ENCODE data around the gene KRTAP10-9. TPM values are rescaled to one million over a fixed set of nuclear protein-coding genes. Genes with fewer than 3 reads are reported as not detected.
"Not testable (repeated sequence)": the region's sequence is repeated elsewhere in the genome, so short reads cannot be mapped to it uniquely, and the experiment has no call there.

KRTAP10-9 gene
- total RNA-seq, 1 experiment from 2014 or later: not detected

GRCh38 chr21:44600118-44600978 is 26.5 kb upstream of the KRTAP10-9 start, which contains the start of gene KRTAP10-7:
Gene KRTAP10-7 (plus strand): TSS chr21:44600597. CDS start chr21:44600622, 25 bp downstream.
- H3K36me3 ChIP-seq (ENCODE audit: insufficient read depth, low read length); H3K4me3 ChIP-seq (ENCODE audit: low read length); H2AFZ ChIP-seq (ENCODE audit: low read length); H3K27ac ChIP-seq (ENCODE audit: low read length); H3K9me3 ChIP-seq (ENCODE audit: low read length); H3K4me1 ChIP-seq (ENCODE audit: low read length); H3K9me2 ChIP-seq (replicated peaks; ENCODE audit: insufficient read depth, low read length); H3K4me2 ChIP-seq (ENCODE audit: low read depth, low read length, poor library complexity, severe bottlenecking); H3K27me3 ChIP-seq (ENCODE audit: low read length); H3K9ac ChIP-seq (ENCODE audit: low read length); DNase-seq; H3K79me2 ChIP-seq (ENCODE audit: low read length); H4K20me1 ChIP-seq (ENCODE audit: insufficient read depth, low read depth, low read length): not testable (repeated sequence)

DNA sequence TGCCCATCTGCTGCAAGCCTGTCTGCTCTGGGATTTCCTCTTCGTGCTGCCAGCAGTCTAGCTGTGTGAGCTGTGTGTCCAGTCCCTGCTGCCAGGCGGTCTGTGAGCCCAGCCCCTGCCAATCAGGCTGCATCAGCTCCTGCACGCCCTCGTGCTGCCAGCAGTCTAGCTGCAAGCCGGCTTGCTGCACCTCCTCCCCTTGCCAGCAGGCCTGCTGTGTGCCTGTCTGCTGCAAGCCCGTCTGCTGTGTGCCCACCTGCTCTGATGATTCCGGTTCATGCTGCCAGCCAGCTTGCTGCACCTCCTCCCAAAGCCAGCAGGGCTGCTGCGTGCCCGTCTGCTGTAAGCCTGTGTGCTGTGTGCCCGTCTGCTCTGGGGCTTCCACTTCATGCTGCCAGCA is 25.8 kb upstream of the KRTAP10-9 start:
- not testable (repeated sequence) for H3K9ac ChIP-seq (ENCODE audit: low read length); H4K20me1 ChIP-seq (ENCODE audit: insufficient read depth, low read depth, low read length); H3K27me3 ChIP-seq (ENCODE audit: low read length); H3K4me3 ChIP-seq (ENCODE audit: low read length); H3K9me3 ChIP-seq (ENCODE audit: low read length); H3K4me1 ChIP-seq (ENCODE audit: low read length); DNase-seq; H3K9me2 ChIP-seq (replicated peaks; ENCODE audit: insufficient read depth, low read length); H2AFZ ChIP-seq (ENCODE audit: low read length); H3K79me2 ChIP-seq (ENCODE audit: low read length); H3K4me2 ChIP-seq (ENCODE audit: low read depth, low read length, poor library complexity, severe bottlenecking); H3K27ac ChIP-seq (ENCODE audit: low read length); H3K36me3 ChIP-seq (ENCODE audit: insufficient read depth, low read length)

DNA sequence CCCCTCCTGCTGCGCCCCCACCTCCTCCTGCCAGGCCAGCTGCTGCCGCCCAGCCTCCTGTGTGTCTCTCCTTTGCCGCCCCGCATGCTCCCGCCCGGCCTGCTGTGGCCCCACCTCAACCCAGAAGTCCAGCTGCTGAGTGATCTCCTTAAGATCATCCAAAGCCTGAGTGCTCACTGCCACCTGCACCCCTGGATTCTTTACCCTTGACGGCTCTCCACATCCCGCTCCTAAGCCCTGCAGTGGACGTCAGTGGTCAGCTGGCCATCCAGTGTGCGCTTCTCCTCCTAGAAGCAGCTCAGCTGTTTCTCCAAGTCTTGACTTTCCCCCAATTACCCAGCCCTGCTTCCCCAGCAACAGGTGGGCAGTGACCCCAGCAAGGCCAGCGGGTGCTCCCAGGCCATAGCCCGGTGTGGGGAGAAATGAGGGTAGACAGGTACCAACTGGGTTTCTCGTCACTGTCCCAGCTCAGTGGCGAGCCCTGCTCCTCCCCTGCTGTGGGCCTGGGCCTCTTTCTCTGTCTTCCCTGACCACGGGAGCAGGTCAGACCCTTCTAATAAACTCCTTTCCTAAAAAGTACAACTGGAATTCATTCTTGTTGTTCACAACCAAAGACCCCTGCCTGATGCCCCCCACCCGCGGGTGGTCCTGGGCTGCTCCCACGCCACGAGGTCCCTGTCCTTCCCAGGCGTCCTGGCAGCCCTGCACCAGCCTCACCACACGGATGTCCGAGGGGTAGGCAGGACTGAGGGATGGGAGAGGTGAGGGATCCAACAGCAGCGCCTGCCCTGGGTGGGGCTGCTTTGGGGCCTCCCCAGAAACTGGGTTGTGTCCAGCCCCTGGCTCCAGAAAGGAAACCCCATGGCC is 25.1 kb upstream of the KRTAP10-9 start:
- Histone ChIP-seq H3K36me3 (ENCODE audit: insufficient read depth, low read length) (no peaks in the 10 kb centered on the region), H3K9ac (ENCODE audit: low read length) (no peak overlapping the region), H3K4me2 (ENCODE audit: low read depth, low read length, poor library complexity, severe bottlenecking) (no peak overlapping the region), H3K9me3 (ENCODE audit: low read length) (no peaks in the 10 kb centered on the region), H3K4me1 (ENCODE audit: low read length) (no peaks in the 10 kb centered on the region), H3K4me3 (ENCODE audit: low read length) (no peak overlapping the region), H3K27ac (ENCODE audit: low read length) (no peak overlapping the region), H3K9me2 (replicated peaks; ENCODE audit: insufficient read depth, low read length) (no peaks in the 10 kb centered on the region), H4K20me1 (ENCODE audit: insufficient read depth, low read depth, low read length) (no peaks in the 10 kb centered on the region), H3K27me3 (ENCODE audit: low read length) (no peaks in the 10 kb centered on the region), H3K79me2 (ENCODE audit: low read length) (no peaks in the 10 kb centered on the region), H2AFZ (ENCODE audit: low read length) (no peak overlapping the region)
- DNase-seq: no peak

- Histone ChIP-seq H3K27ac (ENCODE audit: low read length) (no peak overlapping the region), H3K9me2 (replicated peaks; ENCODE audit: insufficient read depth, low read length) (no peaks in the 10 kb centered on the region), H3K4me3 (ENCODE audit: low read length) (no peak overlapping the region), H3K9me3 (ENCODE audit: low read length) (no peaks in the 10 kb centered on the region), H3K4me2 (ENCODE audit: low read depth, low read length, poor library complexity, severe bottlenecking) (no peak overlapping the region), H3K79me2 (ENCODE audit: low read length) (no peaks in the 10 kb centered on the region), H4K20me1 (ENCODE audit: insufficient read depth, low read depth, low read length) (no peaks in the 10 kb centered on the region), H3K36me3 (ENCODE audit: insufficient read depth, low read length) (no peaks in the 10 kb centered on the region), H3K4me1 (ENCODE audit: low read length) (no peaks in the 10 kb centered on the region), H3K27me3 (ENCODE audit: low read length) (no peaks in the 10 kb centered on the region), H2AFZ (ENCODE audit: low read length) (no peak overlapping the region), H3K9ac (ENCODE audit: low read length) (no peak overlapping the region)
- no peak for DNase-seq
Observed at GRCh38 chr21:44602463-44602850, 24.4 kb upstream of the KRTAP10-9 start.

GRCh38 chr21:44603109-44603875 is 23.6 kb upstream of the KRTAP10-9 start:
- H2AFZ ChIP-seq (ENCODE audit: low read length): no peak overlapping the region
- no peak overlapping the region for H3K9ac ChIP-seq (ENCODE audit: low read length)
- DNase-seq: no peak
- no peaks in the 10 kb centered on the region for H3K9me3 ChIP-seq (ENCODE audit: low read length)
- no peak overlapping the region for H3K4me3 ChIP-seq (ENCODE audit: low read length)
- H4K20me1 ChIP-seq (ENCODE audit: insufficient read depth, low read depth, low read length): no peaks in the 10 kb centered on the region
- no peaks in the 10 kb centered on the region for H3K27me3 ChIP-seq (ENCODE audit: low read length)
- H3K9me2 ChIP-seq (replicated peaks; ENCODE audit: insufficient read depth, low read length): no peaks in the 10 kb centered on the region
- no peaks in the 10 kb centered on the region for H3K4me1 ChIP-seq (ENCODE audit: low read length)
- no peaks in the 10 kb centered on the region for H3K79me2 ChIP-seq (ENCODE audit: low read length)
- no peak overlapping the region for H3K4me2 ChIP-seq (ENCODE audit: low read depth, low read length, poor library complexity, severe bottlenecking)
- H3K36me3 ChIP-seq (ENCODE audit: insufficient read depth, low read length): no peaks in the 10 kb centered on the region
- no peak overlapping the region for H3K27ac ChIP-seq (ENCODE audit: low read length)

- no peak overlapping the region for H3K4me3 ChIP-seq (ENCODE audit: low read length)
- H3K4me1 ChIP-seq (ENCODE audit: low read length): no peaks in the 10 kb centered on the region
- H4K20me1 ChIP-seq (ENCODE audit: insufficient read depth, low read depth, low read length): no peaks in the 10 kb centered on the region
- H3K9me2 ChIP-seq (replicated peaks; ENCODE audit: insufficient read depth, low read length): no peaks in the 10 kb centered on the region
- DNase-seq: no peak
- no peaks in the 10 kb centered on the region for H3K9me3 ChIP-seq (ENCODE audit: low read length)
- no peaks in the 10 kb centered on the region for H3K79me2 ChIP-seq (ENCODE audit: low read length)
- no peaks in the 10 kb centered on the region for H3K36me3 ChIP-seq (ENCODE audit: insufficient read depth, low read length)
- H2AFZ ChIP-seq (ENCODE audit: low read length): no peak overlapping the region
- H3K9ac ChIP-seq (ENCODE audit: low read length): no peak overlapping the region
- H3K27me3 ChIP-seq (ENCODE audit: low read length): no peaks in the 10 kb centered on the region
- no peak overlapping the region for H3K27ac ChIP-seq (ENCODE audit: low read length)
- no peak overlapping the region for H3K4me2 ChIP-seq (ENCODE audit: low read depth, low read length, poor library complexity, severe bottlenecking)
Observed at GRCh38 chr21:44603911-44604310, 23.0 kb upstream of the KRTAP10-9 start.

DNA sequence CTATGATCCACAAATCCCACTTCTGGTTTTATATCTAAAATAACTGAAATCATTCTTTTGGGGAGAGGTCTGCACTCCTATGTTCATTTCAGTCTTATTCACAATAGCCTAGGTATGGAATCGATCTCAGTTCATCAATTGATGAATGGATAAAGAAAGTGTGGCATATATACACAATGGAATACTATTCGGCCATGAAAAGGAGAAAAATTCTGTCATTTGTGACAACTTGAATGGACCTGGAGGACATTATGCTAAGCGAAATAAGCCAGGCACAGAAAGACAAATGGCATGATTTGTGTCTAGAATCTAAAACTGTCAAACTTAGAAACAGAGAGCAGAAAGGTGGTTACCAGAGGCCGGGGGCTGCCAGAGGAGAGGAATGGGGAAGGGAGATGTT is 20.4 kb upstream of the KRTAP10-9 start:
- no peaks in the 10 kb centered on the region for H3K4me1 ChIP-seq (ENCODE audit: low read length)
- H4K20me1 ChIP-seq (ENCODE audit: insufficient read depth, low read depth, low read length): no peaks in the 10 kb centered on the region
- no peaks in the 10 kb centered on the region; the same call in 1 of the 2 replicates for H3K9me3 ChIP-seq (ENCODE audit: low read length)
- no peak overlapping the region for H3K4me3 ChIP-seq (ENCODE audit: low read length)
- no peak overlapping the region for H2AFZ ChIP-seq (ENCODE audit: low read length)
- no peak overlapping the region for H3K27ac ChIP-seq (ENCODE audit: low read length)
- no peak for DNase-seq
- H3K36me3 ChIP-seq (ENCODE audit: insufficient read depth, low read length): no peaks in the 10 kb centered on the region
- no peak overlapping the region for H3K9ac ChIP-seq (ENCODE audit: low read length)
- no peaks in the 10 kb centered on the region for H3K27me3 ChIP-seq (ENCODE audit: low read length)
- no peak overlapping the region for H3K4me2 ChIP-seq (ENCODE audit: low read depth, low read length, poor library complexity, severe bottlenecking)
- H3K79me2 ChIP-seq (ENCODE audit: low read length): no peaks in the 10 kb centered on the region
- no peaks in the 10 kb centered on the region for H3K9me2 ChIP-seq (replicated peaks; ENCODE audit: insufficient read depth, low read length)

DNA sequence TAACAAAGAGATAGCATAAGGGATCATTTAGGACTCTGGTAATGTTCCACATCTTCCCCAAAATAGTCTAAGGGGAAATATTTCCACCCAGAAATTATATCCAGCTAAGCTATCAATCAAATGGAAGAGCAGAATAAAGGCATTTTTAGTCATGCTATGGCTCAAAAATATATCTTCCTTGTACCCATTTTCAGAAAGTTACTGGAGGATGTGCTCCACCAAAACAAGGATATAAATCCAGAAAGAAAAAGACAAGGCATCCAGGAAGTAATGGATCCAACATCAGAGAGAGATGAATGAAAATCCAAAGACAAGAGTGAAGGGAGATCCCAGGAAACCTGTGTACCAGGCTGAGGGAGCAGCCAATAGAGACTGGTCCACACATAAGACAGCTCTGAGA is 17.7 kb upstream of the KRTAP10-9 start:
- Histone ChIP-seq H3K4me1 (ENCODE audit: low read length) (no peaks in the 10 kb centered on the region), H3K79me2 (ENCODE audit: low read length) (no peaks in the 10 kb centered on the region), H3K27me3 (ENCODE audit: low read length) (no peaks in the 10 kb centered on the region), H3K9ac (ENCODE audit: low read length) (no peak overlapping the region), H3K27ac (ENCODE audit: low read length) (no peak overlapping the region), H3K36me3 (ENCODE audit: insufficient read depth, low read length) (no peaks in the 10 kb centered on the region), H4K20me1 (ENCODE audit: insufficient read depth, low read depth, low read length) (no peaks in the 10 kb centered on the region), H2AFZ (ENCODE audit: low read length) (no peak overlapping the region), H3K4me3 (ENCODE audit: low read length) (no peak overlapping the region), H3K4me2 (ENCODE audit: low read depth, low read length, poor library complexity, severe bottlenecking) (no peak overlapping the region), H3K9me3 (ENCODE audit: low read length) (no peaks in the 10 kb centered on the region; the same call in 1 of the 2 replicates), H3K9me2 (replicated peaks; ENCODE audit: insufficient read depth, low read length) (no peaks in the 10 kb centered on the region)
- DNase-seq: peak; percentile 26

Measured in Karpas-422 (cell line).